ENCODE data around the gene UGT1A5. TPM values are rescaled to one million over a fixed set of nuclear protein-coding genes. Genes with fewer than 3 reads are reported as not detected.
"Not testable (repeated sequence)": the region's sequence is repeated elsewhere in the genome, so short reads cannot be mapped to it uniquely, and the experiment has no call there.

UGT1A5 gene
- total RNA-seq, 1 experiment from 2014 or later: not detected

DNA sequence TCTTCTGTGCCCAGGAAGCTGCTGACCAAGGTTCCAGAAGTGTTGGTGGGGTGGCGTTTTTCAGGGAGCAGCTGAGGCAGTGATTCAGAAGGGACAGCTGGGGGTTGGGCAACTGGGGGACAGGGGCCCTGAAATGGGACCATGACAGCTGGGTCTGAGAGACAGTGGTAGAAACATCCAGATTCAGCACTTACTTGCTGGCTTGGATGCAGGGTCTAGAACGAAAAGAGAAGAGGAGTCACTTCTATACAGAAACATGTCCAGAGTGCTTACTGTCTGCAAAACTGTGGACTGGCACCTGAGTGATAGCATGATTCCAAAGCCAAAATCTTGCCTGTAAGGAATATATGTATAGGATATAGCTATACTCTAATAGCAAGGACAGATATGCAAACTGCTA lies 33.1 kb downstream of the UGT1A5 start:
- not testable (repeated sequence) for DNase-seq (ENCODE audit: low spot score)

DNA sequence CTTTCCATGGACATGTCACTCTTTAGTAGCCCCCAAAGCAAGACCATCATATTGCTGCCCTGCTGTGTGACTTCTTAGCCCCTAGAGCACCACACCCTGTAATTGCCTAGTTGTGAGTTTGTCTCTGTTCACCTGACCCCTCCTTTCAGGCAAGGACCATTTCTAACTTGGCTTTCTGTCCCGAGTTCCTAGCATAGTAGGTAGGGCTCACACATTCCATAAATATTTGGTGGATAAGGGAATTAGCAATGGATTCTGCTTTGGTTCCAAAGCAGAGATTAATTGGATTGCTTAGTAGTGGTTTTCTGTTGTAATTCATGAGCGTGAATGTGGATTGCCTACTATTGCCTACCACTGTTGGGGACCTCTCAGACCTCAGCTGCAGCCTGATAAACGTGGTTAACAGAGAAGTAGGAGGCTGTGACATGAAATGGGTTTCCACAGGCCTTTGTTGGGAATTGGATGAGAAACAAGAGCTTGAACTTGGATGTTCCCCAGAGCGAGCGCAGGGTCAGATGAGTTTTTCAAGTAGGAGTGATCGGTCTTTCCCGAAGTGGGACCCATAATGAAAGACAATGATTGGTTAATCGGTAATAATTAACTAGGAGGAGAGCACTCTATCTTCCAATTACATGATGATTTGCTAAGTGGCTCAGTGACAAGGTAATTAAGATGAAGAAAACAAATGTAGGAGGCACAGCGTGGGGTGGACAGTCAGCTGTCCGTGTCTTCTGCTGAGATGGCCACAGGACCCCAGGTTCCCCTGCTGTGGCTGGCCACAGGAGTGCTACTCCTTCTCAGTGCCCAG lies 34.0 kb downstream of the UGT1A5 start:
- no peak for DNase-seq (ENCODE audit: low spot score)

DNA sequence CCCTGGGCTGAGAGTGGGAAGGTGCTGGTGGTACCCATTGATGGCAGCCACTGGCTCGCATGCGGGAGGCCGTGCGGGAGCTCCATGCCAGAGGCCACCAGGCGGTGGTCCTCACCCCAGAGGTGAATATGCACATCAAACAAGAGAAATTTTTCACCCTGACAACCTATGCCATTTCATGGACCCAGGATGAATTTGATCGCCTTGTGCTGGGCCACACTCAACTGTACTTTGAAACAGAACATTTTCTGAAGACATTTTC lies 34.5 kb downstream of the UGT1A5 start:
- DNase-seq (ENCODE audit: low spot score): no peak

DNA sequence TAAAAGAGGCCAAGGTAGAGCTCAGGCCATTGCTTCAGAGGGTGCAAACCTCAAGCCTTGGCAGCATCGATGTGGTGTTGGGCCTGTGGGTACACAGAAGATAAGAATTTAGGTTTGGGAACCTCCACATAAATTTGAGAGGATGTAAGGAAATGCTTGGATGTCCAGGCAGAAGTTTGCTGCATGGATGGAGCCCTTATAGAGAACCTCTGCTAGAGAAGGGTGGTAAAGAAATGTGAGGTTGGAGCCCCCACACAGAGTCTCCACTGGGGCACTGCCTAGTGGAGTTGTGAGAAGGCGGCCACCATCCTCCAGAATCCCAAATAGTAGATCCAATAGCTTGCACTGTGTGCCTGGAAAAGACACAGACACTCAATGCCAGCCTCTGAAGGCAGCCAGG lies 38.0 kb downstream of the UGT1A5 start:
- DNase-seq (ENCODE audit: low spot score): not testable (repeated sequence)

DNA sequence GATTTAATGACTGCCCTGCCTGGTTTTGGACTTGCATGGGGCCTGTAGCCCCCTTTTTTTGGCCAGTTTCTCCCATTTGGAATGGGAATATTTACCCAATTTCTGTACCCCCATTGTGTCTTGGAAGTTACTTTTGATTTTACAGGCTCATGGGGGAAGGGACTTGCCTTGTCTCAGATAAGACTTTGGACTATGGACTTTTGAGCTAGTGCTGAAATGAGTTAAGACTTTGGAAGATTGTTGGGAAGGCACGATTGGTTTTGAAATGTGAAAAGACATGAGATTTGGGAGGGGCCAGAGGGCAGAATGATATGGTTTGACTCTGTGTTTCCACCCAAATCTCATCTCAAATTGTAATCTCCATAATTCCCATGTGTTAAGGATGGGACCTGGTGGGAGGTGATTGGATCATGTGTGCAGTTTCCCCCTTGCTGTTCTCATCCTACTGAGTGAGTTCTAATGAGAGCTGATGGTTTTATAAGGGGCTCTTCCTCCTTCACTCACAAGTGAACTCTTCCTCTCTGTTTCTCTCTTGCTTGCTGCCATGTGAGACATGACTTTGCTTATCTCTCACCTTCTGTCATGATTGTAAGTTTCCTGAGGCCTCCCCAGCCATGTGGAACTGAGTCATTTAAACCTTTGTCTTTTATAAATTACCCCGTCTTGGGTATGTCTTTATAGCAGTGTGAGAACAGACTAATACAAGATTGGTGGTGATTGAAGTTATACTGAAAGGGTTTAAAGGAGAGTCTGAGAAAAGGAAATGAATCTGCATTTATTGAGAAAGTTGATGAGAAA lies 38.7 kb downstream of the UGT1A5 start:
- DNase-seq (ENCODE audit: low spot score): not testable (repeated sequence)

DNA sequence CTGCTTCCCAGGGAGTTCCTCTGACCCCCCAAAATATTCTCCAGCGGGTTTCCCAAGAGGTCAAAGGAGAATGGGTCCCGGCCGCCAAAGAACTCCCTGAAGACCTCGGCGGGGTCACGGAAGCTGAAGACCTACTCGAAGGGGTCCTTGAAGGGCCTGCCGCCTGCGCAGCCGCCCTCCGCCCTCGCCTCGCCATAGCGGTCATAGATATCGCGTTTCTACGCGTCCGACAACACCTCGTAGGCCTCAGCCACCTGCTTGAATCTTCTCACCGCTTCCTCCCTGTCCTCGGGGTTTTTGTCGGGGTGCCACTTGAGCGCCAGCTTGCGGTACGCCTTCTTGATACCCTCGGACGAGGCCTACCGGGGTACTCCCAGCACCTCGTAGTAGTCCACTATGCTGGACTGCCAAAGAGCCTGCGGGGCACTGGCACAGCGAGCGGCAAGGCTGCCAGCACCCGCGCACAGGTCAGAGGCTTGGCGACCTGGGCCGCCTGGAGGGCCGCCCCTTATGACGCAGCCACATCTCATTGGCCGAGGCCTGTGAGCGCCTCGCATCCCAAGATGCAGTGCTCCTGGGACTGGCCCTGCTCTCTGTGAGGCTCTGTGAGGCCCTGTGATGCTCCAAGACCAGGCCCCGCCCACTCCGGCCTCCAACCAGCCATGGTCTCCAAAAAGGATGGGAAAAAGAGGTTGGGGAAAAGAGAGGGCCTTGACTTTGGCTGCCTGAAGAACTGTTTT lies 42.3 kb downstream of the UGT1A5 start:
- DNase-seq (ENCODE audit: low spot score): no peak

DNA sequence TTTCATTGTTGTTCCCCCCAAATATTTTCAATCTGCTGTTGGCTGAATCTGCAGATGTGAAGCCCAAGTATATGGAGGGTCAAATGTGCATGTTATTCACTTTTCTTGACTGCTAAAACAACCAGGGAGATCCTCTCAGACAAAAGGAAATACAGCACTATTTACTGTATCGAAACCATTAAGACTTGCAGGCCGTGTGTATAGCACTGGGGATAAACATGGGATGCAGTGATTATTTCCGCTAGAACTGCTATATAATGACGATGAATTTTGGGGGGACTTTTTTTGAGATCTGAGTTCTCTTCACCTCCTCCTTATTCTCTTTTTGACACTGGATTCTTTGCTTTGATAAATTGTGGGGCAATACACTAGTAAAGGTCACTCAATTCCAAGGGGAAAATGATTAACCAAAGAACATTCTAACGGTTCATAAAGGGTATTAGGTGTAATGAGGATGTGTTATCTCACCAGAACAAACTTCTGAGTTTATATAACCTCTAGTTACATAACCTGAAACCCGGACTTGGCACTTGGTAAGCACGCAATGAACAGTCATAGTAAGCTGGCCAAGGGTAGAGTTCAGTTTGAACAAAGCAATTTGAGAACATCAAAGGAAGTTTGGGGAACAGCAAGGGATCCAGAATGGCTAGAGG lies 43.8 kb downstream of the UGT1A5 start:
- peak; percentile 47 for DNase-seq (ENCODE audit: low spot score)

DNA sequence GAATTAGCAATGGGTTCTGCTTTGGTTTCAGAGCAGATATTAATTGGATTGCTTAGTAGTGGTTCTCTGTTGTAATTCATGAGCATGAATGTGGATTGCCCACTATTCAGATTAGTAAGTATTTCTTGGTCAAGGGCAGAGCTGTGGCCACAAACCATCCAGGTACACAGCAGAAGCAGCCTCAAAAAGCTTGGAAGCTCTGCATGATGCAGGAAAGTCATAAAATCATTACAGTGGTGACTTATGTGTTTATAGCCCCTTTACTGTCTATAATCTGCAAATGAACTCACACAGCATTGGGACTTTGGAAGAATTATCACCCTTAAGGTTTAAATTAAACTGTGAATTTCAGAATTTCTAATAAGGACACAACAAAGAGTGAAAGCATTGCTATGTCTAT lies 45.4 kb downstream of the UGT1A5 start:
- DNase-seq (ENCODE audit: low spot score): no peak

DNA sequence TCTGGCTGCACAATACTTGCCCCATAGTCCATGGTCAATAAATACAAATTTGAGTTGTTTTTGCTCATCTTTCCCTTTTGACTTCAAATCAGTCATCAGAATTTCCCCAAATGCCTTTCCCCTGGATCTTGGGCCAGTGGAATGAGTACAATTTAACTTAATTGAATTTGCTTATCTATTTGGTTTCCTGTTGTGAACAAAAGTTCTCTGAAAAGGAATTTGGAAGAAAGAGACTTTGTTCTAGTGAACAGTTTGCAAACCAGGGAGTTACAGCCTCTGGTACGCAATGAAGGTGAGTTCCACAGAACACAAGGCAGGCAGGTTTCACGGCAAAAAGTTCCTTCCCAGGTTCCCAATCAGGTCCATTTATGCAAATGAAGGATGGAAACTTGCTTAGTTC lies 46.1 kb downstream of the UGT1A5 start:
- no peak for DNase-seq (ENCODE audit: low spot score)

DNA sequence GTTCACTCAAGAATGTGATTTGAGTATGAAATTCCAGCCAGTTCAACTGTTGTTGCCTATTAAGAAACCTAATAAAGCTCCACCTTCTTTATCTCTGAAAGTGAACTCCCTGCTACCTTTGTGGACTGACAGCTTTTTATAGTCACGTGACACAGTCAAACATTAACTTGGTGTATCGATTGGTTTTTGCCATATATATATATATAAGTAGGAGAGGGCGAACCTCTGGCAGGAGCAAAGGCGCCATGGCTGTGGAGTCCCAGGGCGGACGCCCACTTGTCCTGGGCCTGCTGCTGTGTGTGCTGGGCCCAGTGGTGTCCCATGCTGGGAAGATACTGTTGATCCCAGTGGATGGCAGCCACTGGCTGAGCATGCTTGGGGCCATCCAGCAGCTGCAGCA lies 47.3 kb downstream of the UGT1A5 start, which contains the start of gene UGT1A1:
UGT1A1 (plus strand) TSS at position 228 of the 400 bp plus-strand sequence; CDS start at position 246, 18 bp downstream.
- no peak for DNase-seq (ENCODE audit: low spot score)

DNA sequence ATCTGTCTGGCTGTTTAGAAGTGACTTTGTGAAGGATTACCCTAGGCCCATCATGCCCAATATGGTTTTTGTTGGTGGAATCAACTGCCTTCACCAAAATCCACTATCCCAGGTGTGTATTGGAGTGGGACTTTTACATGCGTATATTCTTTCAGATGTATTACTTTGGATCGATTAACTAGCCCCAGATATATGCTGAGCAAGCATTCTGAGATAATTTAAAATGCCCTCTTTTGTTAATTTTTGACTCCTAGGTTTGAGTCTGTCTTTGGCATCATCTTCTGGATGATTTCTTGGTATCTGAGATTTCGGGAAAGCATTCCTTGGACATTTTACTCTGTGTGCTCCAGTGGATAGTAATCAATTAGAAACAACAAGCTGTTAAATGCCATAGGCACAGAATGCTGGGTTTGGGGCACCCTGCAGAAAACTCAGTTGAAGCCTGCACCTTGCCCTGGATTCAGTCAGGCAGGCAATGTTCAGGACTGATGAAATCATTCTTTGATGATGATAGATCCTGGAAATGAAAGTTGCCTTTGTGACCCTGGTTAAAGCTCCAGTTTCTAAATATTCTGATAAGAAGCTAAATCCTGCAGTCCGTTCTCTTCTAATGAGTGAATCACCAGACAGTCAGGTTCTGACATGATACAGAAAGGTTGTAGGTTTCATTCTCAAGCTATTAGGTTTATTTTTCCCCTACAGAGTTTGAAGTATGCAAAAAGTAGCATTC lies 48.5 kb downstream of the UGT1A5 start:
- DNase-seq (ENCODE audit: low spot score): peak; percentile 36

DNA sequence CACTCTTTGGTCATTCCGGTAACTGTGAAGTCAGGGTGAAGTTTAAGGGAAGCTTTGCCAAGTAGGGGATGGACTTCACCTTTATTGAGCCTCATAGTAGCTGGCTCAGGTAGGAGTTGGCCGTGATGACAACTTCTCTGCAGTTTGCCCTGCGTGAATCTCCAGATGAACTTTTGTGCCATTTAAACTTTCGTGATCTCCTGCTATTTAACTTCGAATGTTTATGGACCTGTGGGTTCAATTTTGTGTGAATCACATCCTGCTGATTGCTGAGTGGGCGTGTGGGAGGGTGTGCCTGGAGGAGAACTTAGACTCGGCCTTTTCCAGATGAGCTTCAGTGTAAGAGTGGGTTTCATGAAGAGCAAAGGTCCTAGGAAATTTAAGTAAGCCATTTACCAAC lies 51.6 kb downstream of the UGT1A5 start:
- peak; percentile 96 for DNase-seq (ENCODE audit: low spot score)

DNA sequence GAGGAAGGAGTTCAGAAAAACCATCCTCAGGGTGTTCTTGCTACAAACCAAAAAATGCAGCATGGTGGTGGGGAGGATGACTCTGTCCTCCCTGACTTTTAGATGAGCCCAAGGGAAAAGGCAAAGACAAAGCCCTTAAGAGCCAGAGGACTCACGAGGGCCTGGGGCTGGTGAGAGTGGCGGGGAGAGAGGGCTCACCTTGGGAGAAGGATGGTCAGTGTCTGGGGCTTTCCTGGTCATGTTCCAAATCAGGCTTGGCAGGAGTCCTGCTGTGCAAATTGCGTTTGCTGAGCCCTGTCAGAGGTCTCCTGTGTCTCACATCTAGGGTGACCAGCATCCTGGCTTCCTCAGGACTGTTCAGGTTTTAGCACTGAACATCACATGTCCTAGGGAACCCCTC lies 52.1 kb downstream of the UGT1A5 start:
- peak; percentile 26 for DNase-seq (ENCODE audit: low spot score)

DNA sequence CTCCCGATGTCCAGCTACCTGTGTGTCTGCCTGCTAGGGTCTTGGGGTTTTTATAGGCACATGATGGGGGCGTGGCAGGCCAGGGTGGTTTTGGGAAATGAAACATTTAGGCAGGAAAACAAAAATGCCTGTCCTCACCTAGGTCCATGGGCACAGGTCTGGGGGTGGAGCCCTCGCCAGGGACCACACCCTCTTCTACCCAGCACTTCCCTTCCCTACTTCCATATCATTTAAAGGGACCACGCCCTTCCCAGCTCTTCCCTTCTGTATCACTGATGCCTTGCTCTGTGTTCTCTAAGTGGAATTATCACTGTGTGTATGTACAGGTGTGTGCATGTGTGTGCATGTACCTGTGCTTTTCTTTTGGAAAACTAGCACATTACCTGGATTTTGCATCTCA lies 53.7 kb downstream of the UGT1A5 start:
- DNase-seq (ENCODE audit: low spot score): peak; percentile 29

DNA sequence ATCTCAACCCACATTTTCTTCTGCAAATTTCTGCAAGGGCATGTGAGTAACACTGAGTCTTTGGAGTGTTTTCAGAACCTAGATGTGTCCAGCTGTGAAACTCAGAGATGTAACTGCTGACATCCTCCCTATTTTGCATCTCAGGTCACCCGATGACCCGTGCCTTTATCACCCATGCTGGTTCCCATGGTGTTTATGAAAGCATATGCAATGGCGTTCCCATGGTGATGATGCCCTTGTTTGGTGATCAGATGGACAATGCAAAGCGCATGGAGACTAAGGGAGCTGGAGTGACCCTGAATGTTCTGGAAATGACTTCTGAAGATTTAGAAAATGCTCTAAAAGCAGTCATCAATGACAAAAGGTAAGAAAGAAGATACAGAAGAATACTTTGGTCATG lies 55.4 kb downstream of the UGT1A5 start:
- DNase-seq (ENCODE audit: low spot score): no peak

DNA sequence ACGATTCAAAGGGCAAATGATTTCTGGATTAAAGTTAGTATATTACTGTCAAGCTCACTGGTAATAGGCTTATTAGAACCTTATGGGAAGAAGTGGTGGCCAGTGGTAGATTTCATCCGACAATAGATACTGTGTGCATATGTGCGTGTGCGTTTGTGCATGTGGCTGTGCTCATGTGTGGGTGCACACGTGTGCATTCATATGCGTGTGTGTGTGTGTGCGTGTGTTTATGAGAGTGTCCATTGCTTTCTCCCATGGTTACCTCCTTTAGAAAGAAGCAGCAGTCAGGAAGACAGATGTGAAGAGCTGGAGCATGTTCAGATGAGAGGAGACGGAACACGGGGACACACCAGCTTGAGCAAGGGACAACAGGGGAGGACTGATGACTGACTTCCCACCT lies 56.6 kb downstream of the UGT1A5 start:
- no peak for DNase-seq (ENCODE audit: low spot score)

DNA sequence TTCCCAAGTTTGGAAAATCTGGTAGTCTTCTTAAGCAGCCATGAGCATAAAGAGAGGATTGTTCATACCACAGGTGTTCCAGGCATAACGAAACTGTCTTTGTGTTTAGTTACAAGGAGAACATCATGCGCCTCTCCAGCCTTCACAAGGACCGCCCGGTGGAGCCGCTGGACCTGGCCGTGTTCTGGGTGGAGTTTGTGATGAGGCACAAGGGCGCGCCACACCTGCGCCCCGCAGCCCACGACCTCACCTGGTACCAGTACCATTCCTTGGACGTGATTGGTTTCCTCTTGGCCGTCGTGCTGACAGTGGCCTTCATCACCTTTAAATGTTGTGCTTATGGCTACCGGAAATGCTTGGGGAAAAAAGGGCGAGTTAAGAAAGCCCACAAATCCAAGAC lies 59.4 kb downstream of the UGT1A5 start:
- DNase-seq (ENCODE audit: low spot score): no peak

DNA sequence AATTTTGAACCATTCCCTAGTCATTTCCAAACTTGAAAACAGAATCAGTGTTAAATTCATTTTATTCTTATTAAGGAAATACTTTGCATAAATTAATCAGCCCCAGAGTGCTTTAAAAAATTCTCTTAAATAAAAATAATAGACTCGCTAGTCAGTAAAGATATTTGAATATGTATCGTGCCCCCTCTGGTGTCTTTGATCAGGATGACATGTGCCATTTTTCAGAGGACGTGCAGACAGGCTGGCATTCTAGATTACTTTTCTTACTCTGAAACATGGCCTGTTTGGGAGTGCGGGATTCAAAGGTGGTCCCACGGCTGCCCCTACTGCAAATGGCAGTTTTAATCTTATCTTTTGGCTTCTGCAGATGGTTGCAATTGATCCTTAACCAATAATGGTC lies 59.9 kb downstream of the UGT1A5 start:
- no peak for DNase-seq (ENCODE audit: low spot score)

DNA sequence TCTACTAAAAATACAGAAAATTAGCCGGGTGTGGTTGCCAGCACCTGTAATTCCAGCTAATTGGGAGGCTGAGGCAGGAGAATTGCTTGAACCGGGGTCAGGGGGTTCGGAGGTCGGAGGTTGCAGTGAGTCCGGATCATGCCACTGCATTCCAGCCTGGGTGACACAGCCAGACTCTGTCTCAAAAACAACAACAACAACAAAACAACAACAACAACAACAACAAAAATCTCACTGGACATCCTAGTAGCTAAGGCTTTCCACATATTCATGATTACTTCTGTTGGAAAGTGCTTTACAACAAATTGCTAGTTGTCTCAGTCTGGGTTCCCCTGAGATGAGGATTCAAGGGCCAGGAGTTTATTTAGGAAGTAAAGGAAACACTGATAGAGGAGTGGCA lies 61.1 kb downstream of the UGT1A5 start:
- no peak for DNase-seq (ENCODE audit: low spot score)

DNA sequence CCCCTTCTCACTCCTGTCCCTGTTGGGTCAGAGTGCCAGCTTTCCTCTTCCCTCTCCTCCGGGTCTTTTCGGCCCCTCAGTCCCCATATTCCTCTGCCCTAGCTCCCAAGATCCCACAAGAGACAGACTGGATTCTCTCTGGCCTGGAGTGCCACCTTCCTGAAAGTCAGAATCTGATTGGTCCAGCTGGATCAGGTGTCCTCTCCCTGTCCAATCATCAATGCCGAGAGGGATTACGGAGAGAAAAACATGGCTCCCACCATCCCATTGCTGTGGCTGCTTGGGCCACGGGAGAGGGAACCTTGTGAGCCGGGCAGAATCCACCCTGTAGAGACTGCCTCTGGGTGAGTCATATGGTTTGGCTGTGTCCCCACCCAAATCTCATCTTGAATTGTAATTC lies 62.7 kb downstream of the UGT1A5 start:
- DNase-seq (ENCODE audit: low spot score): no peak

DNA sequence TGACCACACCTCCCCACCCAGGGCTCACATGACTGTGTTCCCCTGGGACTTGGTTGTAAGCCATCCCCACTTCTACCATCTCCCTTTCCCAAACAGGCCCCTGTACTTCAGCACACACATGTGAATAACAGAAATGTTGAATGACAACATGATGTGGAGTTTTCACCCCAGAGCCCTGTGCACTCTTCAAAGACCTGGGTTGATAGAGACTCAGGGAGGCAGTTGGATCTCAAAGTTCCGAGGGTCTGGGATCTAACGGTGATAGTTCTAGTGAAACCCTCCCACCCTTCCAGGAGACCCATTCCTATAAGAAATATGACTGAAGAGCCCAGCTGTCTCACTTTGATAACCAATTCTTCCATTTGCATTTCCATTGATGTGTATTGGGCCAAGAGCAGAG lies 65.3 kb downstream of the UGT1A5 start, which contains the start of gene MROH2A:
MROH2A (plus strand) TSS at position 301 of the 400 bp plus-strand sequence. CDS start 1,029 bp downstream, outside the sequence.
- no peak for DNase-seq (ENCODE audit: low spot score)

Measured in H4 (cell line).